GM12878 (cell line): ENCODE measurements around the gene PUS7L. TPM values are rescaled to one million over a fixed set of nuclear protein-coding genes. Genes with fewer than 3 reads are reported as not detected.

Experiments
- ATAC-seq: fragments of 200-7000 bp; cut with Tn5 transposase; 3 replicates; pipeline ENCODE4 v1.9.1; 2020; ENCODE audit warnings: mild to moderate bottlenecking, moderate library complexity
- BruUV-seq: library from RNA; stranded (reverse); fragments of 400-500 nt; replicated peaks from 2 replicates; lab custom pipeline; 2021; lab: Mats Ljungman, UMichigan
- CTCF ChIA-PET: fragments of 300-600 bp; sonication (Branson Sonifier 250); formaldehyde crosslinking; extraction: SDS; loops from one replicate; lab custom pipeline; 2021; ENCODE audit warnings: inconsistent platforms; lab: Yijun Ruan, JAX
- POLR2A ChIA-PET: fragments of 350-600 bp; formaldehyde crosslinking; extraction: SDS; loops from one replicate; lab custom pipeline; 2021; ENCODE audit warnings: inconsistent platforms; lab: Charles Lee
- RAD21 ChIA-PET: fragments of 300-600 bp; sonication (Branson Sonifier 250); formaldehyde crosslinking; loops from one replicate; lab custom pipeline; 2023; ENCODE audit warnings: antibody characterized with exemption; ENCODE audit not compliant: unreplicated experiment; lab: Charles Lee
- SMC1A ChIA-PET: fragments of 300-600 bp; sonication (Branson Sonifier 250); formaldehyde crosslinking; loops from one replicate; lab custom pipeline; 2023; ENCODE audit not compliant: unreplicated experiment, uncharacterized antibody; lab: Charles Lee
- DNase-seq: peaks from one replicate; pipeline ENCODE4 v3.0.0-alpha.2; 2011; ENCODE audit warnings: low read depth, low spot score
- FAIRE-seq: peaks from 3 replicates; lab custom pipeline; 2011; peaks lifted over from hg19 to GRCh38; lab: Jason Lieb, UNC
- H2AFZ ChIP-seq: 2 replicates; pipeline ENCODE4 v1.6.0; 2011; ENCODE audit warnings: low read depth, low read length, control low read depth; ENCODE audit not compliant: control insufficient read depth
- H3K27ac ChIP-seq: 2 replicates; pipeline ENCODE4 v1.5.1; 2011; ENCODE audit warnings: control low read depth; ENCODE audit not compliant: control insufficient read depth, insufficient read depth
- H3K27me3 ChIP-seq, 2 experiments: replicated peaks in 1 of 2; 2 replicates each; pipeline versions ENCODE4 v1.6.0 to v1.6.1; 2011; ENCODE audit warnings: low read length in 1 of 2; ENCODE audit not compliant: control insufficient read depth in 2 of 2, insufficient read depth in 2 of 2
- H3K36me3 ChIP-seq, 2 experiments: 2 replicates each; pipeline ENCODE4 v1.5.1; 2011; ENCODE audit warnings: low read length in 1 of 2; ENCODE audit not compliant: control insufficient read depth in 2 of 2, insufficient read depth in 2 of 2
- H3K4me1 ChIP-seq: 2 replicates; pipeline ENCODE4 v1.6.1; 2011; ENCODE audit warnings: mild to moderate bottlenecking, low read length, moderate library complexity, mixed read lengths; ENCODE audit not compliant: control insufficient read depth, insufficient read depth
- H3K4me2 ChIP-seq: 2 replicates; pipeline ENCODE4 v1.6.0; 2011; ENCODE audit warnings: control low read depth; ENCODE audit not compliant: control insufficient read depth, insufficient read depth
- H3K4me3 ChIP-seq: fragments of 200-600 bp; sonication (generic); 2 replicates; pipeline ENCODE4 v1.5.1; 2016
- H3K79me2 ChIP-seq: 2 replicates; pipeline ENCODE4 v1.6.0; 2011; ENCODE audit warnings: low read length; ENCODE audit not compliant: control insufficient read depth, insufficient read depth
- H3K9ac ChIP-seq: 2 replicates; pipeline ENCODE4 v1.8.0; 2011; ENCODE audit warnings: low read length, control low read depth, mixed read lengths; ENCODE audit not compliant: control insufficient read depth, insufficient read depth
- H3K9me3 ChIP-seq: replicated peaks from 3 replicates; pipeline ENCODE4 v1.5.1; 2011; ENCODE audit warnings: mild to moderate bottlenecking, low read length; ENCODE audit not compliant: control insufficient read depth, insufficient read depth
- H4K20me1 ChIP-seq: 2 replicates; pipeline ENCODE4 v1.6.0; 2011; ENCODE audit not compliant: control insufficient read depth, insufficient read depth
- ATF3 ChIP-seq: IDR thresholded peaks from 2 replicates; pipeline ENCODE4 v1.6.1; 2011; ENCODE audit warnings: low read depth, mild to moderate bottlenecking, low read length, moderate library complexity, borderline replicate concordance; ENCODE audit errors: extremely low read depth
- BCL11A ChIP-seq: IDR thresholded peaks from 2 replicates; pipeline ENCODE4 v1.6.1; 2011; ENCODE audit warnings: low read depth, low read length
- BMI1 ChIP-seq: fragments of 450-650 bp; IDR thresholded peaks from 2 replicates; pipeline ENCODE4 v1.6.1; 2016; ENCODE audit warnings: mild to moderate bottlenecking, moderate library complexity, borderline replicate concordance
- CBFB ChIP-seq: IDR thresholded peaks from 2 replicates; pipeline ENCODE4 v1.6.1; 2016; ENCODE audit warnings: antibody characterized with exemption, low read depth
- CEBPZ ChIP-seq: fragments of 150-350 bp; IDR thresholded peaks from 2 replicates; pipeline ENCODE4 v1.6.1; 2016; ENCODE audit warnings: low read depth, low read length
- GABPA ChIP-seq: IDR thresholded peaks from 2 replicates; pipeline ENCODE4 v1.6.1; 2014; ENCODE audit warnings: antibody characterized with exemption, low read depth, mild to moderate bottlenecking, inconsistent platforms
- LARP7 ChIP-seq: fragments of 450-650 bp; IDR thresholded peaks from 2 replicates; pipeline ENCODE4 v1.6.1; 2017; ENCODE audit warnings: mild to moderate bottlenecking
- NFXL1 ChIP-seq: fragments of 450-650 bp; IDR thresholded peaks from 2 replicates; pipeline ENCODE4 v1.6.1; 2017; ENCODE audit warnings: antibody characterized with exemption, mild to moderate bottlenecking, borderline replicate concordance
- NKRF ChIP-seq: fragments of 450-650 bp; conservative IDR thresholded peaks from 2 replicates; pipeline ENCODE4 v1.6.1; 2017; ENCODE audit warnings: mild to moderate bottlenecking, moderate library complexity
- POU2F2 ChIP-seq: IDR thresholded peaks from 3 replicates; pipeline ENCODE4 v1.6.1; 2011; ENCODE audit warnings: low read depth, mild to moderate bottlenecking, low read length, borderline replicate concordance
- SREBF2 ChIP-seq: IDR thresholded peaks from 2 replicates; pipeline ENCODE4 v1.6.1; 2012; ENCODE audit warnings: mild to moderate bottlenecking, low read length
- TAF1 ChIP-seq: IDR thresholded peaks from 2 replicates; pipeline ENCODE4 v1.6.1; 2011; ENCODE audit warnings: mild to moderate bottlenecking, low read depth, low read length, borderline replicate concordance
- USF2 ChIP-seq: IDR thresholded peaks from 2 replicates; pipeline ENCODE4 v1.6.1; 2011; ENCODE audit warnings: low read depth, low read length, improper control_type of control experiment, borderline replicate concordance
- ZBTB33 ChIP-seq: fragments of 450-650 bp; IDR thresholded peaks from 2 replicates; pipeline ENCODE4 v1.6.1; 2017; ENCODE audit warnings: mild to moderate bottlenecking
- ZNF217 ChIP-seq: fragments of 450-650 bp; IDR thresholded peaks from 2 replicates; pipeline ENCODE4 v1.6.1; 2017; ENCODE audit warnings: antibody characterized with exemption, mild to moderate bottlenecking
- in situ Hi-C: fragments of 300-500 bp; cut with MboI; formaldehyde crosslinking; loops from 9 replicates; pipeline ENCODE4 v1.14.3; 2018; ENCODE audit warnings: mixed read lengths
- intact Hi-C: fragments of 100-400 bp; cut with micrococcal nuclease; formaldehyde crosslinking; loops from one replicate; pipeline ENCODE4 v1.14.2; 2022; ENCODE audit not compliant: unreplicated experiment
- polyA plus RNA-seq, 11 experiments: library from polyadenylated mRNA; depleted of rRNA in 4 of 11; unstranded in 6 of 11; stranded (reverse) in 5 of 11; fragments of >200 nt; fragmentation: Nextera tagmentation in 4 of 11; fragmentation: Illumina TruSeq in 1 of 11; extraction: Ambion mirVana in 4 of 11; extraction: Trizol in 1 of 11; gene quantifications; 1 replicate in 1 of 11; 2 replicates in 10 of 11; pipeline versions ENCODE4 v1.2.1 to v1.2.3, GENCODE V29; 2011 to 2016; ENCODE audit warnings: inconsistent platforms in 2 of 11, missing spikeins in 2 of 11, low read depth in 1 of 11
- total RNA-seq, 4 experiments: library from RNA; depleted of rRNA in 3 of 4; stranded (reverse); fragments of >200 nt in 3 of 4; fragmentation: Illumina TruSeq in 1 of 4; extraction: Trizol in 1 of 4; gene quantifications; 2 replicates each; pipeline versions ENCODE4 v1.2.1 to v1.2.3, GENCODE V29; 2013 to 2021

Gene PUS7L
- total and polyA plus RNA-seq, 10 of the 15 experiments (the other 5 are each of a cell fraction or from before 2014, with no cell fraction given), result 7.2 to 42.1 (median 19.6) TPM

GRCh38 chr12:43795716-43796280, 37.2 kb upstream of the PUS7L start (continued):
- no peak for TF ChIP-seq NFXL1

- BruUV-seq, result no TSS peak
- Histone ChIP-seq H3K4me1 (no peaks in the 10 kb centered on the region), H3K27ac (no peak overlapping the region), H2AFZ (no peak overlapping the region), H4K20me1 (no peaks in the 10 kb centered on the region), H3K36me3 (peaks cover 0 to 2% of the 10 kb centered on the region in 2 experiments; a peak in 3 of 4 replicates), H3K27me3 (no peaks in the 10 kb centered on the region), H3K9me3 (no peaks in the 10 kb centered on the region), H3K79me2 (no peaks in the 10 kb centered on the region), H3K9ac (no peak overlapping the region), H3K4me3 (no peak overlapping the region), H3K4me2 (no peak overlapping the region)
- ChIA-PET SMC1A (interaction anchor here (0.9 kb wide), 1 partner anchor 56 kb away, joined by 3 read pairs; no protein-coding TSS in a partner anchor), CTCF (no interaction called here), POLR2A (interaction anchor here (0.6 kb wide), 1 partner anchor 138 kb away, joined by 6 read pairs; no protein-coding TSS in a partner anchor), RAD21 (no interaction called here)
- ATAC-seq (no peak), FAIRE-seq (no peak), DNase-seq (no peak)
- intact Hi-C loops (no loop called here), in situ Hi-C loops (no loop called here)
- no peak for TF ChIP-seq SREBF2
- TF ChIP-seq ZBTB33, result no peak
- TF ChIP-seq NKRF, result no peak
- no peak for TF ChIP-seq POU2F2
- no peak for TF ChIP-seq TAF1
- no peak for TF ChIP-seq LARP7
- TF ChIP-seq CBFB, result no peak
- TF ChIP-seq BCL11A, result no peak
- no peak for TF ChIP-seq ZNF217
- no peak for TF ChIP-seq BMI1
- TF ChIP-seq USF2, result no peak
- TF ChIP-seq CEBPZ, result no peak
- TF ChIP-seq GABPA, result no peak
- TF ChIP-seq ATF3, result no peak
These were observed 31.4 kb upstream of the PUS7L start for GRCh38 chr12:43789941-43790340.
